Measurements from ENCODE around the gene GALM.

DNA sequence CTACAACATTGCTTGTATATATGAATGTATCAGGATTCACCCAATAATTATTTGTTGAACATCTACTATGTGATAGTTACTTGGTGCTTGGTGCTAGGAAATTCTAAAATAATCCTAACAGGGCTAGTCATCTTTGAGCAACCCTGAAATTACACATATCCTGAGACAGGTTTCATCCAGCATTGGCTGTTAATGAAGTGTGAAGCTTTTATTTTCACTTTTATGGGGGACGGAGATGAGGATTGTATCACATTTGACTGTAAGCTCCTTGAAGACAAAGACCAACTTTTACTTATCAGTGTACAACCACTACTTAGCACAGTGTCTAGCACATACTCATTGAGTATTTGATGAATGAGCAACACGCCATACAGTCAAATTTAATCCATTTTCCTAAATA is 6.8 kb upstream of the GALM start:
- TF ChIP-seq, protein P1, sequence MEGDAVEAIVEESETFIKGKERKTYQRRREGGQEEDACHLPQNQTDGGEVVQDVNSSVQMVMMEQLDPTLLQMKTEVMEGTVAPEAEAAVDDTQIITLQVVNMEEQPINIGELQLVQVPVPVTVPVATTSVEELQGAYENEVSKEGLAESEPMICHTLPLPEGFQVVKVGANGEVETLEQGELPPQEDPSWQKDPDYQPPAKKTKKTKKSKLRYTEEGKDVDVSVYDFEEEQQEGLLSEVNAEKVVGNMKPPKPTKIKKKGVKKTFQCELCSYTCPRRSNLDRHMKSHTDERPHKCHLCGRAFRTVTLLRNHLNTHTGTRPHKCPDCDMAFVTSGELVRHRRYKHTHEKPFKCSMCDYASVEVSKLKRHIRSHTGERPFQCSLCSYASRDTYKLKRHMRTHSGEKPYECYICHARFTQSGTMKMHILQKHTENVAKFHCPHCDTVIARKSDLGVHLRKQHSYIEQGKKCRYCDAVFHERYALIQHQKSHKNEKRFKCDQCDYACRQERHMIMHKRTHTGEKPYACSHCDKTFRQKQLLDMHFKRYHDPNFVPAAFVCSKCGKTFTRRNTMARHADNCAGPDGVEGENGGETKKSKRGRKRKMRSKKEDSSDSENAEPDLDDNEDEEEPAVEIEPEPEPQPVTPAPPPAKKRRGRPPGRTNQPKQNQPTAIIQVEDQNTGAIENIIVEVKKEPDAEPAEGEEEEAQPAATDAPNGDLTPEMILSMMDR (IDR thresholded peaks at IDR 0.05) = no peak
- TF ChIP-seq POLR2AphosphoS5 (IDR thresholded peaks at IDR 0.05) = no peak
- TF ChIP-seq POLR2A (IDR thresholded peaks at IDR 0.05) = no peak
